Endothelial cell of umbilical vein (primary cell): ENCODE data around the gene CHRND.
"Not testable (repeated sequence)": the region's sequence is repeated elsewhere in the genome, so short reads cannot be mapped to it uniquely, and the experiment has no call there.

Experiments used
- FOS ChIP-seq: IDR thresholded peaks from 2 replicates; pipeline ENCODE4 v1.6.1; 2011; ENCODE audit warnings: mild to moderate bottlenecking, low read length, moderate library complexity, borderline replicate concordance; ENCODE audit not compliant: insufficient read depth
- JUN ChIP-seq: IDR thresholded peaks from 2 replicates; pipeline ENCODE4 v1.6.1; 2011; ENCODE audit warnings: borderline replicate concordance, low read depth; ENCODE audit not compliant: insufficient read length, insufficient read depth
- POLR2A ChIP-seq: IDR thresholded peaks from 2 replicates; pipeline ENCODE4 v1.6.1; 2012; ENCODE audit warnings: low read depth, mild to moderate bottlenecking, control low read depth, low read length
- POLR2AphosphoS5 ChIP-seq: IDR thresholded peaks from 2 replicates; pipeline ENCODE4 v1.6.1; 2012; ENCODE audit warnings: low read depth, mild to moderate bottlenecking, control low read depth, low read length, moderate library complexity; ENCODE audit not compliant: insufficient read depth
- TF ChIP-seq, protein P1 (sequence below), 2 donors: IDR thresholded peaks; 1 replicate in 1 of 2; 2 replicates in 1 of 2; pipeline ENCODE4 v1.5.1; 2011; ENCODE audit warnings: low read length in 2 of 2, mild to moderate bottlenecking in 2 of 2, moderate library complexity in 2 of 2, control low read depth in 1 of 2, inconsistent platforms in 1 of 2, low read depth in 1 of 2; ENCODE audit not compliant: insufficient read depth in 1 of 2; ENCODE audit errors: extremely low read depth in 1 of 2

DNA sequence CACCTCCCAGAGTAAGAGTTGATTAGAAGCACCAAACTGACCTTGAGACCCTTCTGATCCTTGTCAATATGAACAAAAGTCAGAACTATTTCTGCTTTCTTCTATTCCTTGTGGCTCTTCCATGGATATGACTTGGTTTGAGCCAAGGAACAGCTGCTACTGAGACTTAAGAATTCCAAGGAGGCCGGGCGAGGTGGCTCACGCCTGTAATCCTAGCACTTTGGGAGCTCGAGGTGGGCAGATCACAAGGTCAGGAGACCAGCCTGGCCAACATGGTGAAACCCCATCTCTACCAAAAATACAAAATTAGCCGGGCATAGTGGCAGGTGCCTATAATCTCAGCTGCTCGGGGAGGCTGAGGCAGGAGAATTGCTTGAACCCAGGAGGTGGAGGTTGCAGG is 44.5 kb downstream of the CHRND start:
- not testable (repeated sequence) for TF ChIP-seq POLR2AphosphoS5, JUN, FOS, POLR2A
- TF ChIP-seq, protein P1, sequence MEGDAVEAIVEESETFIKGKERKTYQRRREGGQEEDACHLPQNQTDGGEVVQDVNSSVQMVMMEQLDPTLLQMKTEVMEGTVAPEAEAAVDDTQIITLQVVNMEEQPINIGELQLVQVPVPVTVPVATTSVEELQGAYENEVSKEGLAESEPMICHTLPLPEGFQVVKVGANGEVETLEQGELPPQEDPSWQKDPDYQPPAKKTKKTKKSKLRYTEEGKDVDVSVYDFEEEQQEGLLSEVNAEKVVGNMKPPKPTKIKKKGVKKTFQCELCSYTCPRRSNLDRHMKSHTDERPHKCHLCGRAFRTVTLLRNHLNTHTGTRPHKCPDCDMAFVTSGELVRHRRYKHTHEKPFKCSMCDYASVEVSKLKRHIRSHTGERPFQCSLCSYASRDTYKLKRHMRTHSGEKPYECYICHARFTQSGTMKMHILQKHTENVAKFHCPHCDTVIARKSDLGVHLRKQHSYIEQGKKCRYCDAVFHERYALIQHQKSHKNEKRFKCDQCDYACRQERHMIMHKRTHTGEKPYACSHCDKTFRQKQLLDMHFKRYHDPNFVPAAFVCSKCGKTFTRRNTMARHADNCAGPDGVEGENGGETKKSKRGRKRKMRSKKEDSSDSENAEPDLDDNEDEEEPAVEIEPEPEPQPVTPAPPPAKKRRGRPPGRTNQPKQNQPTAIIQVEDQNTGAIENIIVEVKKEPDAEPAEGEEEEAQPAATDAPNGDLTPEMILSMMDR (IDR thresholded peaks at IDR 0.05; ENCODE audit: extremely low read depth in 1 of 2, insufficient read depth in 1 of 2, low read depth in 1 of 2, low read length in 2 of 2): not testable (repeated sequence)
